NB4 (cell line): ENCODE data around the gene KRT85.

Experiments
- DNase-seq: peaks from one replicate; pipeline ENCODE4 v3.0.0; 2010; ENCODE audit warnings: low read depth
- H3K4me3 ChIP-seq: one replicate; pipeline ENCODE4 v1.5.1; 2011; ENCODE audit warnings: mild to moderate bottlenecking, low read depth, low read length, moderate library complexity
- CTCF ChIP-seq: IDR thresholded peaks from one replicate; pipeline ENCODE4 v1.5.1; 2012; ENCODE audit warnings: low read depth, low read length
- MYC ChIP-seq: IDR thresholded peaks from 2 replicates; pipeline ENCODE4 v1.6.1; 2011; ENCODE audit warnings: low read depth, low read length
- POLR2A ChIP-seq: IDR thresholded peaks from 2 replicates; pipeline ENCODE4 v1.6.1; 2011; ENCODE audit warnings: mild to moderate bottlenecking; ENCODE audit not compliant: insufficient read length; ENCODE audit errors: extremely low read depth
- TF ChIP-seq, protein P1 (sequence below): IDR thresholded peaks from 2 replicates; pipeline ENCODE4 v1.6.1; 2011; ENCODE audit warnings: low read depth, low read length

KRT85 gene

GRCh38 chr12:52392465-52393007 lies 25.3 kb upstream of the KRT85 start:
- H3K4me3 ChIP-seq: no peak overlapping the region
- TF ChIP-seq, protein P1, sequence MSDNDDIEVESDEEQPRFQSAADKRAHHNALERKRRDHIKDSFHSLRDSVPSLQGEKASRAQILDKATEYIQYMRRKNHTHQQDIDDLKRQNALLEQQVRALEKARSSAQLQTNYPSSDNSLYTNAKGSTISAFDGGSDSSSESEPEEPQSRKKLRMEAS: no peak
- TF ChIP-seq MYC: no peak
- TF ChIP-seq POLR2A: no peak
- TF ChIP-seq CTCF: no peak
- no peak for DNase-seq

GRCh38 chr12:52391618-52392002 lies 24.3 kb upstream of the KRT85 start:
- no peak overlapping the region for H3K4me3 ChIP-seq
- no peak for DNase-seq
- TF ChIP-seq CTCF (no peak), MYC (no peak), POLR2A (no peak)
- TF ChIP-seq, protein P1: no peak

DNA sequence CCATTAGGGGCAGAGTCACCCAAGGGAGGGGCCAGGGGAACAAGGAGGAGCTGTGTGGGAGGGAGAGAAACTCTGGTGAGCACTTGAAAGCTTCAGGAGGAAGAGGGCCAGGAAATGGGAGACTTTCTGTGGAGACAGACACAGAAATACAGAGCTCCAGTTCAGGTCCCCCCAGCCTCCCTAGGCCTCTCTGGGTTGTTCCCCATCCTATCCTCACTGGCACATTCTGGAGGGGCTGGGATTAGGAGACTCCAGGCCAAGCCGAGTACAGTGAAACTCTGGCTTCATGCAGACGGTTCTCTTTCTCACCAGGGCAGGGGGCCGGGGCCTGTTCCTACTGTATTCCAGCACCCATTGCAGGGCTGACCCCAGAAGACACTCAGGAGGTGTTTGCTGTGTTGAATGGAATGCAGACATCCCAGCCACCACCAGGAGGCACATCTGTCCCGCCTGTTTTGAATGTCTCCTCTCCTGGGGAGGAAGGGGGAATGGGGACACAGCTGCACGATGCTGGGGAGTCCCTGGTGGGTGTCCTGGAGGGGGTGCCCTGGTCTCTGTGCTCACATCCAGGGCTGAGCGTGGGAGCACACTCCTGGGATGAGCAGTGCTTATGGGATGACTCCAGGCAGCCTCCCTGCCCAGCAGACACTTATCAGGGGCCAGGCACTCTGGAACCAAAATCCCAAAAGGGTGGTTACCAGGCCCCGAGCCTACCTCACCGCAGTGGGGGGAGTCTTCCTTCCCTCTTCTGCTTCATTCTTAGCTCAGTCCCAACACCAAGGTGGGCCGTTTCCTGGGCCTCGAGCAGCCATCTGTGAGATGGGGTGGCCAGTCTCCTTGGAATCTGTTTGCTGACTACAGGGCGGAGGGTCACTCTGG lies 23.7 kb upstream of the KRT85 start:
- H3K4me3 ChIP-seq: no peak overlapping the region
- TF ChIP-seq POLR2A: no peak
- TF ChIP-seq CTCF: peak; percentile 73
- peak; percentile 28 for DNase-seq

DNA sequence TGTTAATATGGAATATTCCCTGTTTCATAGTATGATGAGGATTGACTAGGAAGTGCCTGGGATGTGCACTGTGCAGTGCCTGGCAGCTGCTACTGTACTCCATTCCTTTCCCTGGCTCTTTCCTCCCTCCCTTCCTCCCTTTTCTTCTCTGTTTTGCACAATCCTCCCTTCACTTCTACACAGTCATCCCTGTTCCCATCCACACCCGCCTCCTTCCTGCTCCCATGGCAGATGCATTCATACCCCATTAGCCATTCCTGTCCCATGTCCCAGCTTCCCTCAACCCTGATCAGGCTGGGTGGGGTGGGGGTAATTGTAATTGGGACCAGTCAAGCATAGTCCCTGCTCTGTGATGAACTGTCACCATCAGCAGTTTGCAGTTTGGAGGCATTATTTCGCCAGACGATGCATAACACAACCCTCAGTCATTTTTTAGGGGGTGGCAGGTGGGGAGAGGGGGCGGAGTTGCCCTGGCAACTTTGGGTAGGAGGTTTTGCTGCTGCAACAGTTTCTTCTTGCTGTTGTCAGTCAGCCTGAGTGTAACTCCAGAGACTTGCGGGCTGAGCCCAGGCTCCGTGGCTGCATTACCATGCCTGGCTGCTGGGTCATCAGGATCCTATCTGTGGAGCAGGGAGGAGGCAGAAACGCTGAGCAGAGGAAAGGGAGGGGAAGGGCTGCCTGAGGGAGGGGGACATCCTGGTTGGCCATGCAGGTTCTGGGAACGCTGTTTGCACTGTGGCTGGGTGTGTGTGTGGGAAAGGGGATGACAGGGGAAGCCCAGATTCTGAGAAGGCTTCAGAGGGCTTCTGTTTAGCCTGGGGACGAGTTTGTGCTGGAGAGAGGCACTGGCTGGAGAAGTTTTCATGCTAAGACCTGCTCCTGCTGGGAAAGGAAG lies 22.3 kb upstream of the KRT85 start:
- no peak overlapping the region for H3K4me3 ChIP-seq
- no peak for TF ChIP-seq MYC
- TF ChIP-seq POLR2A: no peak
- TF ChIP-seq, protein P1: no peak
- no peak for TF ChIP-seq CTCF
- DNase-seq: no peak

- no peak for DNase-seq
- TF ChIP-seq MYC (no peak), CTCF (no peak), POLR2A (no peak)
- TF ChIP-seq, protein P1: no peak
- no peak overlapping the region for H3K4me3 ChIP-seq
These were observed 20.6 kb upstream of the KRT85 start for GRCh38 chr12:52387859-52388258.
